Omental fat pad (tissue), 4 donors: ENCODE measurements around the gene FAM20C. TPM values are rescaled to one million over a fixed set of nuclear protein-coding genes. Genes with fewer than 3 reads are reported as not detected.
"Not testable (repeated sequence)": the region's sequence is repeated elsewhere in the genome, so short reads cannot be mapped to it uniquely, and the experiment has no call there.

ENCODE experiments used
- ATAC-seq: fragments of 150-250 bp; one replicate; pipeline ENCODE4 v1.9.1; 2016; ENCODE audit warnings: mild to moderate bottlenecking, moderate library complexity; ENCODE audit not compliant: low FRiP score
- DNase-seq: peaks from one replicate; pipeline ENCODE4 v3.0.0-alpha.2; 2019; ENCODE audit warnings: low spot score
- total RNA-seq, 4 donors: library from RNA; depleted of rRNA; stranded (reverse); fragments of >200 nt; gene quantifications; one replicate each; pipeline ENCODE4 v1.1.0, GENCODE V29; 2016
- TF ChIP-seq, protein P1 (sequence below), 3 donors: fragments of 450-650 bp; IDR thresholded peaks; one replicate each; pipeline ENCODE4 v1.5.1; 2016 to 2017; ENCODE audit warnings: antibody characterized with exemption in 3 of 3, mild to moderate bottlenecking in 3 of 3, moderate library complexity in 2 of 3

Gene FAM20C
- total RNA-seq, 4 donors from 2014 or later = 25.5 to 119 (median 35.8) TPM

DNA sequence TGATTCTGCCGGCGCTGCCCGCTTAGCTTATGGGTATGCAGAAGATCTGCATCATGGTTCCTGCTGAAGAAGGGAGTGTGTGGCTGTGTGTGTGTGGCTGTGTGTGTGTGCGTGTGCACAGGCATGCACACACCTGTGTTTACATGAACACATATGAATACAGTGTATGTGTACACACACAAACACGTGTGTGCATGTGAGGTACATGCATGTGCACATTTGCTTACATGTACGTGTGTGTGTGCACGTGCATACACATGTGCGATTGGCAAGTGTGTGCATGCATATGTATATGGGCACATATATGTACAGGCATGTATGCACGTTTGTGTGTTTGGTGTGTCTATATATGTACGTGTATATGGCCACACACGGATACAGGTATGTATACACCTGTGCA is 16.4 kb upstream of the FAM20C start:
- TF ChIP-seq, protein P1, sequence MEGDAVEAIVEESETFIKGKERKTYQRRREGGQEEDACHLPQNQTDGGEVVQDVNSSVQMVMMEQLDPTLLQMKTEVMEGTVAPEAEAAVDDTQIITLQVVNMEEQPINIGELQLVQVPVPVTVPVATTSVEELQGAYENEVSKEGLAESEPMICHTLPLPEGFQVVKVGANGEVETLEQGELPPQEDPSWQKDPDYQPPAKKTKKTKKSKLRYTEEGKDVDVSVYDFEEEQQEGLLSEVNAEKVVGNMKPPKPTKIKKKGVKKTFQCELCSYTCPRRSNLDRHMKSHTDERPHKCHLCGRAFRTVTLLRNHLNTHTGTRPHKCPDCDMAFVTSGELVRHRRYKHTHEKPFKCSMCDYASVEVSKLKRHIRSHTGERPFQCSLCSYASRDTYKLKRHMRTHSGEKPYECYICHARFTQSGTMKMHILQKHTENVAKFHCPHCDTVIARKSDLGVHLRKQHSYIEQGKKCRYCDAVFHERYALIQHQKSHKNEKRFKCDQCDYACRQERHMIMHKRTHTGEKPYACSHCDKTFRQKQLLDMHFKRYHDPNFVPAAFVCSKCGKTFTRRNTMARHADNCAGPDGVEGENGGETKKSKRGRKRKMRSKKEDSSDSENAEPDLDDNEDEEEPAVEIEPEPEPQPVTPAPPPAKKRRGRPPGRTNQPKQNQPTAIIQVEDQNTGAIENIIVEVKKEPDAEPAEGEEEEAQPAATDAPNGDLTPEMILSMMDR (IDR thresholded peaks at IDR 0.05) = no peak
- DNase-seq = no peak
- no peak for ATAC-seq

DNA sequence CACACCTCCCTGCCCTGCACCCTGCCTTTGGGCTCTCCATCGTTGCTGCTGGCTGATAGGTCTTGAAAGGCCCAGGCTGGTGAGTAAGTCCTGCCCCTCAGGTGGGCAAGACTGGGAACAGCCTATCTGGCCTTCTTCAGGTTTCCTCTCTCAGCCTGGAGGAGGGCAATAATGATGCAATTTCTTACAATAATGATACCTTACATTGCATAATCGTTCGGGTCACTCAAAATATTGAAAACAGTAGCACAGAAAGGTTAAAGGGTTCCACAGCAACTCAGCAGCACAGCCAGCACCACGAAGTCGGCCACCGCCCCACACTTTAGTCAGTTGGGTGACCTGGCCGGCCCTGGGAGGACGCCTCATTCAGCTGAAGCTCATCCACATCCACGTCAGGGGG is 16.0 kb upstream of the FAM20C start:
- DNase-seq = no peak
- TF ChIP-seq, protein P1 (IDR thresholded peaks at IDR 0.05) = no peak
- ATAC-seq = no peak

DNA sequence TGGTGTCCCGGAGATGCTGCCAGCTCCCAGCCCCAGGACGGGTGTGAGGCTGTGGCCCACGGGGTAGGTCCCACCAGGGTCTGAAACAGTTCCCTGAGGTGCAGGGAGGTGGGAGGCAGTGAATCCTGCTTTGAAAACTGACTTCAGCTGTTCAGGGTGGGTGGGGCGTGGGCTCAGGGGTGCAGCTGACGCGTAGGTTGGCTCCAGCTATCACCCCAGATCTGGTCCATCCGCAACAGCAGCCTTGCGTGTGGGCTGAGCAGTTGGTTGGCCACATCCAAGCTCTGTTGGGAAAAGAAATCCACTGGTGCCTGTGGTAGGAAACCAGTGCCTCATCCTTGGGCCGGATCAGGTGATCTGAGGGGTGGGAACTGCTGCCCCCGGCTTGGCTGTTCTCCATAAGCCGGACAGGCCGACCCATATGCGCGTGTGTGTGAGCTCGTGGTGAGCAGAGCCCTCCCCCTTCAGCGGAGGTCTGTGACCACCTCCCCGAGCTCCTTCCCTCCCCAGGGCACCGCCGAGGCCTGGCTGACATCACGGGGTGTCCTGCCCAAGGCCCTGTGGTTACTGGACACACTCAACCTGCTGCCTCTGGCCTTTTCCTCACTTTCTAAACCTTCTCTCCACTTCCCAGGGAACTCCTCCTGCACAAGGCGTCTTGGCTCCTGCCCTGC is 15.4 kb upstream of the FAM20C start:
- DNase-seq (no peak), ATAC-seq (no peak)
- TF ChIP-seq, protein P1 (IDR thresholded peaks at IDR 0.05) = no peak

DNA sequence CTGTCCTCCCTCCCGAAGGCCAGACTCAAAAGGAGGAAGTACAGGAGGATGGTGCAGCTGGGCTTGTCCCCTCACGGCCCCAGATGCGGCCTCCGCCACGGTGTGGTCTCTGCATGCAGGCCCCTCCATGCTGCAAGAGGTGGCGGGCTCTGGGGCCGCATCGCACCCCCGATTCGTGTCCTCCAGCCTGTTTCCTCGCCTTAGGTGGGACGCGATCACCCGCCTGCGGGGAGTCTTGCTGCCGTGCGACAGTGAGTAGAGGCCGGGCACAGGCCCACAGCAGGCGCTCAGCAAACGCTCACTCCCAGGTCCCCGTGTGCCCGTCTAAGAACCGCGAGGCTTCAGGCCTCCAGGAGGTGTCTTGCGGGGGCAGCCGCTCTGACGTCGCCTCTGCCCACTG is 13.9 kb upstream of the FAM20C start:
- ATAC-seq = no peak
- TF ChIP-seq, protein P1 (IDR thresholded peaks at IDR 0.05) = no peak
- no peak for DNase-seq

DNA sequence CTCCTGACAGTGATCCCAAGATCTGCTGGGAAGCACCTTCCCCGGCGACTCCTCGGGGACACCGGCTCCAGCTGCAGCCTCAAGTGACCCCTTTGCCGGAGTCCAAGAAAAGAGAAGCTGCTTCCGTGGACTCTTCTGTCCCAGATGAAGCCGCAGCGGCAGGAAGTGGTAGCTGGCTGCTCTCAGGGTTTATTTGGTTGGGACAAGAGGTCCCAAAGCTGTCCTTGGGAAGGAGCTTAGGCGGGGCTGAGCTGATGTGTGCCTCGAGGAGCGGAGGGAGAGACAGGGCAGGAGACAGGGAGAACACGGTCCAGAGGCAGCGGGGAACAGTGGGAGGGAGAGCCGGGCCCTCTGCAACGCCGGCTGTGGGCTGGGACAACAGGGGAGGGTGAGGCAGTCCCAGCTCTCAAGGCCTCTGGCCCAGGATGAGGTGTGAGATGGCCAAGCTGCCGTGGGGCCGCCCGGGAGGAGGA is 13.1 kb upstream of the FAM20C start:
- ATAC-seq (no peak), DNase-seq (no peak)
- TF ChIP-seq, protein P1 (IDR thresholded peaks at IDR 0.05) = no peak

DNA sequence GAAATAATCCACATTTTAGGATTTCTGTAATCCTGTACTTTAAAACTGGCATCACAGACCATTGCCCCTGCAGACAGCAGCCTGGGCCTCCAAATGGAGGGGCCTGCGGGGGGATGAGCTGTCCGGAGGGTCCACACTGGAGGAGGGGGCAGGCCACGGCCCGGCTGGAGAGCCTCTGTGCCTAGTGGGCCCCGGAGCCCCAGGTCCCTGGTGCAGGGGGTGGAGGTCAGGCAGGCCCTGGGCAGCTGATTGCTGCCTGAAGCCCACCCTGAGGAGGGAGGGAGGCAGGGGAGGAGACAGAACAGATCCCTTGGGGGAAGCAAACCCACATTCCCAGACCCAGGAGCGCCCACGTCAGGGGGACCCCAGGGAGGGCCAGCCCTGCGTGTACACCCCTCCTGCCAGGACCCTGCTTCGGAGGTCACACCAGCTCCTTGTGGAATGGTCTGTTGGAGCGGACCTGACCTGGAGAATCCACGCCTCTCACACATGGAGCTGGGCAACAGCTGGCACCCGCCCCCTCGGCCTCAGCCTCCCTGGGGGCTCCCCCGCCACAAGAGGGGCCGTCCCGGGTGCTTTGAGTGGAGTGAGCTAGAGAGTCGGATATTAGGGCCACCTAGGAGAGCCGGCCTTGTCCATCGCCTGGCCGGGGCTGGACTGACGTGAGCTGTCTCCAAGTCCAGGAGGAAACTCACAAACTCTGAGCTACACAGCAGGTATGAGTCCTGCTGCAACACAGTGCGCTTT is 12.2 kb upstream of the FAM20C start:
- TF ChIP-seq, protein P1 (IDR thresholded peaks at IDR 0.05) = no peak
- no peak for DNase-seq
- ATAC-seq = no peak

DNA sequence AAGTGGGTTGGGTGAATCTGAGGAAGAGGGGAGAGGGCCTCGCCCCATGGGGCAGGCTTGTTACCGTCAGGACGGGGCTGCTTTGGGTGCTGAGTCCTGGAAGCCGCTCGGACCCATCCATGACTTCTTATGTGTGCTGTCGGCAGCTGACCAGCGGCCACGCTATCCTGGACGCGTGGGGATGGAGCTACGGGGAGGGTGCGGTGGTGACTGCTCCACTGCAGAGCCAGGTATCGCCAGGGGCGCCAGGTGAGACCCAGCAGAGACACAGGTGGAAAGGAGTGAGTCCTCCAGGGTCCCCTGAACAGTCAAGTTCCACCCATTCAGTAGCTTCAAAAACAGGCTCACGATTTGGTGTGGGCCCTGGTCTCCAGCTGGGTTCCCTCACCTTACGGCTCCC is 10.6 kb upstream of the FAM20C start:
- ATAC-seq (no peak), DNase-seq (no peak)
- TF ChIP-seq, protein P1 (IDR thresholded peaks at IDR 0.05) = no peak

DNA sequence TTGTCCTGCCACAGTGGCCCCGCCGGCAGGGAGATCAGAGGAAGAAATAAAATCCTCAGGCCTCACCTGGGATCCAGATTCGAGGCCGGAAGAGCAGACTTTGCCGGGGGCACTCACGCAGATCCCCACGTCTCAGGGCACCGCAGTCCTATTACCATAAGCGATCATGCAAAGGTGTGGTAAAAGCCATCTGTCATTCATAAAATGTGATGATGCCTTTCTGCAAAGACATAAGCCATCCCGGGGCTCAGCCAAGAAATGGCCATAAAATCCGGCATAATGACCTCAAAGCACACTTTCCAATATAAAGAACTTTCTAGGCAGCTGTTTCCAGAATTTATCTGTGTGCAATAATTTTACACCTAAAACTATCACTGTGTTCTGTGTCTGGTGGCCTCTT is 9.9 kb upstream of the FAM20C start:
- ATAC-seq = not testable (repeated sequence)

More for the DNA sequence above, 9.9 kb upstream of the FAM20C start:
- DNase-seq = not testable (repeated sequence)
